Liver (tissue), 9 donors: Measurements from ENCODE around the gene CFAP100. TPM values are rescaled to one million over a fixed set of nuclear protein-coding genes. Genes with fewer than 3 reads are reported as not detected.

Experiments used
- DNase-seq: peaks from one replicate; pipeline ENCODE4 v3.0.0-alpha.2; 2017; ENCODE audit warnings: low spot score
- H3K27ac ChIP-seq, 2 donors: one replicate each; pipeline ENCODE4 v1.7.0; 2013; ENCODE audit warnings: inconsistent platforms in 2 of 2, low read length in 2 of 2, control low read depth in 1 of 2, low read depth in 1 of 2, mild to moderate bottlenecking in 1 of 2
- H3K27me3 ChIP-seq, 4 donors: one replicate each; pipeline versions ENCODE4 v1.6.1 to v1.7.0; 2013; ENCODE audit warnings: low read length in 3 of 4, inconsistent platforms in 1 of 4, mild to moderate bottlenecking in 1 of 4, moderate library complexity in 1 of 4; ENCODE audit not compliant: control insufficient read depth in 4 of 4, insufficient read depth in 4 of 4
- H3K36me3 ChIP-seq, 4 donors: one replicate each; pipeline versions ENCODE4 v1.6.1 to v1.7.0; 2013; ENCODE audit warnings: low read length in 3 of 4, mild to moderate bottlenecking in 3 of 4, low read depth in 1 of 4, moderate library complexity in 1 of 4; ENCODE audit not compliant: control insufficient read depth in 4 of 4, insufficient read depth in 3 of 4
- H3K4me1 ChIP-seq, 4 donors: one replicate each; pipeline versions ENCODE4 v1.6.1 to v1.7.0; 2013; ENCODE audit warnings: low read length in 3 of 4, mild to moderate bottlenecking in 3 of 4, moderate library complexity in 1 of 4; ENCODE audit not compliant: control insufficient read depth in 4 of 4, insufficient read depth in 4 of 4
- H3K4me3 ChIP-seq, 3 donors: one replicate each; pipeline versions ENCODE4 v1.6.1 to v1.7.0; 2013; ENCODE audit warnings: low read length in 3 of 3, control low read depth in 1 of 3, low read depth in 1 of 3, mild to moderate bottlenecking in 1 of 3
- H3K9ac ChIP-seq, 2 donors: one replicate each; pipeline ENCODE4 v1.7.0; 2013; ENCODE audit warnings: low read length in 2 of 2, mild to moderate bottlenecking in 2 of 2, moderate library complexity in 2 of 2, control low read depth in 1 of 2, low read depth in 1 of 2
- H3K9me3 ChIP-seq, 4 donors: one replicate each; pipeline versions ENCODE4 v1.6.1 to v1.7.0; 2013; ENCODE audit warnings: low read length in 3 of 4; ENCODE audit not compliant: control insufficient read depth in 4 of 4
- FOXA1 ChIP-seq: IDR thresholded peaks from 2 replicates; pipeline ENCODE4 v1.6.1; 2016; ENCODE audit warnings: antibody characterized with exemption
- FOXA2 ChIP-seq: IDR thresholded peaks from 2 replicates; pipeline ENCODE4 v1.6.1; 2016; ENCODE audit warnings: antibody characterized with exemption
- GABPA ChIP-seq, 2 donors: IDR thresholded peaks in 1 of 2; conservative IDR thresholded peaks in 1 of 2; 2 replicates each; pipeline ENCODE4 v1.6.1; 2016; ENCODE audit warnings: antibody characterized with exemption in 2 of 2, mild to moderate bottlenecking in 1 of 2, moderate library complexity in 1 of 2
- HNF4A ChIP-seq, 2 donors: conservative IDR thresholded peaks; 2 replicates each; pipeline ENCODE4 v1.6.1; 2016; ENCODE audit warnings: antibody characterized with exemption in 2 of 2, mild to moderate bottlenecking in 2 of 2
- HNF4G ChIP-seq: IDR thresholded peaks from 2 replicates; pipeline ENCODE4 v1.6.1; 2016; ENCODE audit warnings: antibody characterized with exemption
- JUND ChIP-seq, 2 donors: IDR thresholded peaks; 2 replicates each; pipeline ENCODE4 v1.6.1; 2016; ENCODE audit warnings: antibody characterized with exemption in 2 of 2
- NR2F2 ChIP-seq: IDR thresholded peaks from 2 replicates; pipeline ENCODE4 v1.6.1; 2016; ENCODE audit warnings: antibody characterized with exemption
- RAD21 ChIP-seq, 2 donors: IDR thresholded peaks; 2 replicates each; pipeline ENCODE4 v1.6.1; 2016; ENCODE audit warnings: antibody characterized with exemption in 2 of 2, mild to moderate bottlenecking in 2 of 2
- RXRA ChIP-seq, 2 donors: IDR thresholded peaks; 2 replicates each; pipeline ENCODE4 v1.6.1; 2017 to 2018; ENCODE audit warnings: antibody characterized with exemption in 2 of 2, mild to moderate bottlenecking in 1 of 2
- SP1 ChIP-seq: IDR thresholded peaks from 2 replicates; pipeline ENCODE4 v1.6.1; 2018; ENCODE audit warnings: antibody characterized with exemption, mild to moderate bottlenecking
- YY1 ChIP-seq: IDR thresholded peaks from 2 replicates; pipeline ENCODE4 v1.6.1; 2016; ENCODE audit warnings: antibody characterized with exemption, mild to moderate bottlenecking
- WGBS: extraction: QIAGEN DNeasy Blood & Tissue Kit; methylation state at CpG from one replicate; pipeline ENCODE4 v1.1.7; 2013; 5-methylcytosine and 5-hydroxymethylcytosine counted together
- polyA plus RNA-seq, 2 donors: library from polyadenylated mRNA; stranded (reverse) in 1 of 2; unstranded in 1 of 2; fragments of 200-250 nt in 1 of 2; fragments of >200 nt in 1 of 2; fragmentation: Nextera tagmentation in 1 of 2; extraction: Ambion mirVana in 1 of 2; gene quantifications; one replicate each; pipeline versions ENCODE4 v1.2.1 to v1.2.3, GENCODE V29; 2013 to 2015
- total RNA-seq, 2 donors: library from RNA; depleted of rRNA; stranded (reverse); fragments of >200 nt; gene quantifications; one replicate each; pipeline ENCODE4 v1.2.3, GENCODE V29; 2014
- TF ChIP-seq, protein P1 (sequence below): fragments of 150-350 bp; IDR thresholded peaks from 2 replicates; pipeline ENCODE4 v1.5.1; 2017; ENCODE audit warnings: improper control_type of control experiment, low read depth, low read length; ENCODE audit not compliant: missing input control
- TF ChIP-seq, protein P2 (sequence below): IDR thresholded peaks from 2 replicates; pipeline ENCODE4 v1.6.1; 2016; ENCODE audit warnings: antibody characterized with exemption, mild to moderate bottlenecking
- TF ChIP-seq, protein P3 (sequence below): IDR thresholded peaks from 2 replicates; pipeline ENCODE4 v1.6.1; 2016; ENCODE audit warnings: antibody characterized with exemption
- TF ChIP-seq, protein P4 (sequence below): IDR thresholded peaks from 2 replicates; pipeline ENCODE4 v1.6.1; 2016; ENCODE audit warnings: antibody characterized with exemption
- TF ChIP-seq, protein P5 (sequence below): IDR thresholded peaks from 2 replicates; pipeline ENCODE4 v1.6.1; 2016; ENCODE audit warnings: antibody characterized with exemption
- donor health status: healthy.
- donor health status: healthy.
- donor health status: healthy.
- donor health status: healthy.
- donor health status: healthy.

The CFAP100 gene
- total and polyA plus RNA-seq, 4 donors: not detected

DNA sequence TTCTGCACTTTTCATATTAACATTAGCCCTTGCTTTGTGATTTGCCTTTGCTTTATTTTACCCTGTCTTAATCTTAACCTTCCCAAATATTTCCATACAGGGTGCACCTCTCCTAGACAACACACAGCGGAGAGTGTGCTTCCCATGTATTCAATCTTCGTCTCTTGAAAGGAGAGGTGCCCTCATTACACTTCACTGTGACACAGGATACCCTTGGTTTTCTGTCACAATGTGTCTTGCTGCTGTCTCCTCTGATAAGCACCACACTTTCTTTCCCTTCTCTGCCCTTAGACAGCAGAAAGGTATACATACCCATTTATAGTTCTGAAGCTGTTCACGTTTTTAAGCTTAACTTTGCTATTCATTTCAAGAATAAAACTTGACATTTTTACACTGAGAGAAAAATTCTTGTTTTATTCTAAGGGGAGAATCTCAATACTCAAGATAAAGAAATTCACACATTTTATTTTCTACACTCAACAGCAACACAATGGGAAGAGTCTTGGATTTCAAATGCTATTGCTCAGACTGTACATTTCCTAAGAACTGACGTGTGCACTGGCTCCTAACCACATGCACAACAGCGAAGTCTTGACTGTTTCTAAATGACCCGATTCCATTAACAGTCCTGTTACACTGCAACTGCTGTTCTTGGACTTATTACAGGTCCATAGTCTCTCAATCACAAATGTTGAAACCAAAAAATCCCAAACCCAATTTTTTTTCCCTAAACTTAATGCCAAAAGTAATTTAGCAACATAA, 59.9 kb downstream of the CFAP100 start:
- Histone ChIP-seq H3K27me3 (no peaks in the 10 kb centered on the region), H3K27ac (no peak overlapping the region), H3K9ac (no peak overlapping the region), H3K36me3 (peaks cover 7 to 31% (median 14%) of the 10 kb centered on the region in 4 donors), H3K4me3 (no peak overlapping the region), H3K9me3 (no peaks in the 10 kb centered on the region), H3K4me1 (peaks cover 2 to 32% (median 18%) of the 10 kb centered on the region in 4 donors)
- no peak for DNase-seq
- 79% methylated on average over 6 of the region's 6 CpGs for WGBS
- TF ChIP-seq HNF4A (conservative IDR thresholded peaks at IDR 0.05) (peak in 1 of 2 donors; percentile 13), FOXA1 (no peak)

DNA sequence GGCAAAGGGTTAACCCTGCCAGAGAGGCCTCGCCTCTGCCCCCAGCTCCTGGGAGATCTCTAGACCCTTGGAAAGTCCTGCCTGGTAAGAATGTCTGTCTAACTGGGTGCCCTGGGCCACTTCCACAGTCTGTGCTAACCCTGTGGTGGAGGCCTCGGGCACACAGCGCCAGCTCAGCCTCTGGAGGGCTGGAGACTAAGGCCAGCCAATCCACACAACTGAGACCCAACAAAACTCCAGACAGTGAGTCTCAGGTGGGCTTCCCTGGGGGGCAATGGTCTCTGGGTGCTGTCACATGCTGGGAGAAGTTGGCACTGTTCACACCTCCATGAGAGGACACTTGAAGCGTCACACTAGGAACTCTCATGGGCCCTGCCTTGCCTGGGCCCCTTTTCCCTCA, 61.5 kb downstream of the CFAP100 start:
- H3K27ac ChIP-seq: no peak overlapping the region
- no peak overlapping the region for H3K9ac ChIP-seq
- no peaks in the 10 kb centered on the region for H3K9me3 ChIP-seq
- H3K27me3 ChIP-seq: no peaks in the 10 kb centered on the region
- H3K36me3 ChIP-seq: peaks cover 6 to 39% (median 26%) of the 10 kb centered on the region in 4 donors
- no peak overlapping the region for H3K4me3 ChIP-seq
- DNase-seq: no peak
- TF ChIP-seq, protein P1, sequence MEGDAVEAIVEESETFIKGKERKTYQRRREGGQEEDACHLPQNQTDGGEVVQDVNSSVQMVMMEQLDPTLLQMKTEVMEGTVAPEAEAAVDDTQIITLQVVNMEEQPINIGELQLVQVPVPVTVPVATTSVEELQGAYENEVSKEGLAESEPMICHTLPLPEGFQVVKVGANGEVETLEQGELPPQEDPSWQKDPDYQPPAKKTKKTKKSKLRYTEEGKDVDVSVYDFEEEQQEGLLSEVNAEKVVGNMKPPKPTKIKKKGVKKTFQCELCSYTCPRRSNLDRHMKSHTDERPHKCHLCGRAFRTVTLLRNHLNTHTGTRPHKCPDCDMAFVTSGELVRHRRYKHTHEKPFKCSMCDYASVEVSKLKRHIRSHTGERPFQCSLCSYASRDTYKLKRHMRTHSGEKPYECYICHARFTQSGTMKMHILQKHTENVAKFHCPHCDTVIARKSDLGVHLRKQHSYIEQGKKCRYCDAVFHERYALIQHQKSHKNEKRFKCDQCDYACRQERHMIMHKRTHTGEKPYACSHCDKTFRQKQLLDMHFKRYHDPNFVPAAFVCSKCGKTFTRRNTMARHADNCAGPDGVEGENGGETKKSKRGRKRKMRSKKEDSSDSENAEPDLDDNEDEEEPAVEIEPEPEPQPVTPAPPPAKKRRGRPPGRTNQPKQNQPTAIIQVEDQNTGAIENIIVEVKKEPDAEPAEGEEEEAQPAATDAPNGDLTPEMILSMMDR: no peak
- TF ChIP-seq JUND (IDR thresholded peaks at IDR 0.05) (no peak), NR2F2 (no peak), SP1 (no peak), GABPA (IDR thresholded peaks at IDR 0.05 in 1 of 2, conservative IDR thresholded peaks at IDR 0.05 in 1 of 2) (no peak), FOXA2 (no peak), RXRA (IDR thresholded peaks at IDR 0.05) (no peak), FOXA1 (no peak), HNF4G (no peak), YY1 (no peak), RAD21 (IDR thresholded peaks at IDR 0.05) (no peak)
- TF ChIP-seq, protein P2, sequence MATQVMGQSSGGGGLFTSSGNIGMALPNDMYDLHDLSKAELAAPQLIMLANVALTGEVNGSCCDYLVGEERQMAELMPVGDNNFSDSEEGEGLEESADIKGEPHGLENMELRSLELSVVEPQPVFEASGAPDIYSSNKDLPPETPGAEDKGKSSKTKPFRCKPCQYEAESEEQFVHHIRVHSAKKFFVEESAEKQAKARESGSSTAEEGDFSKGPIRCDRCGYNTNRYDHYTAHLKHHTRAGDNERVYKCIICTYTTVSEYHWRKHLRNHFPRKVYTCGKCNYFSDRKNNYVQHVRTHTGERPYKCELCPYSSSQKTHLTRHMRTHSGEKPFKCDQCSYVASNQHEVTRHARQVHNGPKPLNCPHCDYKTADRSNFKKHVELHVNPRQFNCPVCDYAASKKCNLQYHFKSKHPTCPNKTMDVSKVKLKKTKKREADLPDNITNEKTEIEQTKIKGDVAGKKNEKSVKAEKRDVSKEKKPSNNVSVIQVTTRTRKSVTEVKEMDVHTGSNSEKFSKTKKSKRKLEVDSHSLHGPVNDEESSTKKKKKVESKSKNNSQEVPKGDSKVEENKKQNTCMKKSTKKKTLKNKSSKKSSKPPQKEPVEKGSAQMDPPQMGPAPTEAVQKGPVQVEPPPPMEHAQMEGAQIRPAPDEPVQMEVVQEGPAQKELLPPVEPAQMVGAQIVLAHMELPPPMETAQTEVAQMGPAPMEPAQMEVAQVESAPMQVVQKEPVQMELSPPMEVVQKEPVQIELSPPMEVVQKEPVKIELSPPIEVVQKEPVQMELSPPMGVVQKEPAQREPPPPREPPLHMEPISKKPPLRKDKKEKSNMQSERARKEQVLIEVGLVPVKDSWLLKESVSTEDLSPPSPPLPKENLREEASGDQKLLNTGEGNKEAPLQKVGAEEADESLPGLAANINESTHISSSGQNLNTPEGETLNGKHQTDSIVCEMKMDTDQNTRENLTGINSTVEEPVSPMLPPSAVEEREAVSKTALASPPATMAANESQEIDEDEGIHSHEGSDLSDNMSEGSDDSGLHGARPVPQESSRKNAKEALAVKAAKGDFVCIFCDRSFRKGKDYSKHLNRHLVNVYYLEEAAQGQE: no peak
- TF ChIP-seq, protein P3, sequence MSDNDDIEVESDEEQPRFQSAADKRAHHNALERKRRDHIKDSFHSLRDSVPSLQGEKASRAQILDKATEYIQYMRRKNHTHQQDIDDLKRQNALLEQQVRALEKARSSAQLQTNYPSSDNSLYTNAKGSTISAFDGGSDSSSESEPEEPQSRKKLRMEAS: no peak
- TF ChIP-seq, protein P4, sequence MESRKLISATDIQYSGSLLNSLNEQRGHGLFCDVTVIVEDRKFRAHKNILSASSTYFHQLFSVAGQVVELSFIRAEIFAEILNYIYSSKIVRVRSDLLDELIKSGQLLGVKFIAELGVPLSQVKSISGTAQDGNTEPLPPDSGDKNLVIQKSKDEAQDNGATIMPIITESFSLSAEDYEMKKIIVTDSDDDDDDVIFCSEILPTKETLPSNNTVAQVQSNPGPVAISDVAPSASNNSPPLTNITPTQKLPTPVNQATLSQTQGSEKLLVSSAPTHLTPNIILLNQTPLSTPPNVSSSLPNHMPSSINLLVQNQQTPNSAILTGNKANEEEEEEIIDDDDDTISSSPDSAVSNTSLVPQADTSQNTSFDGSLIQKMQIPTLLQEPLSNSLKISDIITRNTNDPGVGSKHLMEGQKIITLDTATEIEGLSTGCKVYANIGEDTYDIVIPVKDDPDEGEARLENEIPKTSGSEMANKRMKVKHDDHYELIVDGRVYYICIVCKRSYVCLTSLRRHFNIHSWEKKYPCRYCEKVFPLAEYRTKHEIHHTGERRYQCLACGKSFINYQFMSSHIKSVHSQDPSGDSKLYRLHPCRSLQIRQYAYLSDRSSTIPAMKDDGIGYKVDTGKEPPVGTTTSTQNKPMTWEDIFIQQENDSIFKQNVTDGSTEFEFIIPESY: no peak
- TF ChIP-seq, protein P5, sequence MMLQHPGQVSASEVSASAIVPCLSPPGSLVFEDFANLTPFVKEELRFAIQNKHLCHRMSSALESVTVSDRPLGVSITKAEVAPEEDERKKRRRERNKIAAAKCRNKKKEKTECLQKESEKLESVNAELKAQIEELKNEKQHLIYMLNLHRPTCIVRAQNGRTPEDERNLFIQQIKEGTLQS: no peak
- WGBS: 94% methylated on average over 4 of the region's 4 CpGs
- H3K4me1 ChIP-seq: peaks cover 5 to 31% (median 19%) of the 10 kb centered on the region in 4 donors
